Activated naive CD4-positive, alpha-beta T cell treated with anti-CD3 and anti-CD28 coated beads for 36 hours (primary cell): ENCODE data around the gene PSMA5. TPM values are rescaled to one million over a fixed set of nuclear protein-coding genes. Genes with fewer than 3 reads are reported as not detected.

Experiments used
- CTCF ChIA-PET: fragments of 350-600 bp; sonication (Branson Sonifier 250); formaldehyde crosslinking; loops from one replicate; lab custom pipeline; 2021; ENCODE audit warnings: antibody characterized with exemption; lab: Charles Lee
- DNase-seq: peaks from one replicate; pipeline ENCODE4 v3.0.0-alpha.2; 2020
- H3K27ac Mint-ChIP-seq: one replicate; pipeline ENCODE4 v1.8.0; 2021; ENCODE audit warnings: mild to moderate bottlenecking, mixed read lengths
- H3K27me3 Mint-ChIP-seq: one replicate; pipeline ENCODE4 v1.8.0; 2021; ENCODE audit warnings: low read depth, mixed read lengths
- H3K36me3 Mint-ChIP-seq: one replicate; pipeline ENCODE4 v1.8.0; 2021; ENCODE audit warnings: low read depth, mixed read lengths
- H3K4me1 Mint-ChIP-seq: one replicate; pipeline ENCODE4 v1.8.0; 2021; ENCODE audit warnings: low read depth, mixed read lengths
- H3K4me3 Mint-ChIP-seq: one replicate; pipeline ENCODE4 v1.8.0; 2021; ENCODE audit warnings: mild to moderate bottlenecking, moderate library complexity, mixed read lengths
- H3K9me3 Mint-ChIP-seq: one replicate; pipeline ENCODE4 v1.8.0; 2021; ENCODE audit warnings: mixed read lengths
- intact Hi-C: fragments of 100-400 bp; cut with micrococcal nuclease; formaldehyde crosslinking; loops from one replicate; pipeline ENCODE4 v1.15.1; 2023
- total RNA-seq, 2 experiments: library from RNA; stranded (reverse); gene quantifications; one replicate each; pipeline ENCODE4 v1.2.3, GENCODE V29; 2021

Gene PSMA5
- total RNA-seq, 2 experiments from 2014 or later = 181 to 202 TPM

DNA sequence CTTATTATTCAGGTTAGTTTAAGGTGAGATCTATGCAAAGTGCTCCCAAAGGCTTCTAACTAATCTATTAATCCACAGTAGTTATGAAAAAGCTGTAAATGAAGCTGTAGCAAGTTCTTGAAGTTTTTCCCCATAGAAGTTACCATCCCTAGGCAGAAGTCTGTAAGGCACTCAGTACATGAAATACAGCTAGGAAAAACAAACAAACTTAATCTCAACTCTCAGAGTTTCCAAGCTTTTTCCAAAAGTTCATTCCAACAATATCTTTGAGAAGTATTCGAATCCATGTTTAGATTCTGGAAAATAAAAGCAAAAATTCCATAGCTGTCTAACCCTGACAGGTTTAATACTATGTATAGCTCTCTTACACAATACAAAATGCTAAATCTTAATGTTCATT, 69.7 kb downstream of the PSMA5 start:
- no peak for DNase-seq
- no peak overlapping the region for H3K27ac Mint-ChIP-seq
- H3K27me3 Mint-ChIP-seq = peaks cover 2% of the 10 kb centered on the region
- peaks cover 4% of the 10 kb centered on the region for H3K4me1 Mint-ChIP-seq
- no peak overlapping the region for H3K4me3 Mint-ChIP-seq
- CTCF ChIA-PET = no interaction called here
- H3K36me3 Mint-ChIP-seq = no peaks in the 10 kb centered on the region
- intact Hi-C loops = no loop called here
- no peaks in the 10 kb centered on the region for H3K9me3 Mint-ChIP-seq

GRCh38 chr1:109354929-109355328, 71.3 kb downstream of the PSMA5 start:
- H3K27me3 Mint-ChIP-seq = peaks cover 2% of the 10 kb centered on the region
- H3K36me3 Mint-ChIP-seq = no peaks in the 10 kb centered on the region
- CTCF ChIA-PET = interaction anchor here (0.6 kb wide), 1 partner anchor 178 kb away, joined by 3 read pairs; no protein-coding TSS in a partner anchor
- no peaks in the 10 kb centered on the region for H3K9me3 Mint-ChIP-seq
- H3K4me1 Mint-ChIP-seq = peaks cover 4% of the 10 kb centered on the region
- intact Hi-C loops = no loop called here
- no peak overlapping the region for H3K27ac Mint-ChIP-seq
- no peak overlapping the region for H3K4me3 Mint-ChIP-seq
- DNase-seq = no peak

DNA sequence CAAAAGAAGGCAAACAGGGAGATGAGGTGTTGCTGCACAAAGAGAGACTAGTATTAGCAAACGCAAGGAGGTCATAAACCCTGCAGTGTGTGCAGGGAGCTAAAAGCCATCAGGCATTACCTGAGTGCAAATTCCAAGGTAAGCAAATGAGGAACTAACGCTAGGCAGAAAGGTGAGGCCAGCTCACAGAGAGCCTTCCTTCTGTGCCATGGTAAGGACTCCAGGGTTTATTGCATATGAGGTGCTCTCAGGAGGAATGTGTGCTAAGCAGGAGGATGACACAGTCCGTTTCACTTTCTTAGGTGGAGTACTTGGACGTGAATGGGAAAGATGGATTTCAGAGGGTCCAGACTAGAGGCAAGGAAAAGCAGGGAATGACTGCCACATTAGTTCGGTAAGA, 74.8 kb downstream of the PSMA5 start:
- no peak overlapping the region for H3K27ac Mint-ChIP-seq
- CTCF ChIA-PET = interaction anchor here (0.6 to 1.1 kb wide), 3 partner anchors 68 to 384 kb away, joined by 3 read pairs; partner anchors contain the start of gene PSRC1
- no peak overlapping the region for H3K4me3 Mint-ChIP-seq
- DNase-seq = no peak
- no peaks in the 10 kb centered on the region for H3K36me3 Mint-ChIP-seq
- intact Hi-C loops = no loop called here
- peaks cover 2% of the 10 kb centered on the region for H3K27me3 Mint-ChIP-seq
- peaks cover 4% of the 10 kb centered on the region for H3K4me1 Mint-ChIP-seq
- no peaks in the 10 kb centered on the region for H3K9me3 Mint-ChIP-seq

- Mint-ChIP-seq H3K9me3 (no peaks in the 10 kb centered on the region), H3K4me3 (no peak overlapping the region), H3K36me3 (no peaks in the 10 kb centered on the region), H3K4me1 (peaks cover 4% of the 10 kb centered on the region), H3K27me3 (peaks cover 2% of the 10 kb centered on the region), H3K27ac (no peak overlapping the region)
- DNase-seq = no peak
- intact Hi-C loops = no loop called here
- CTCF ChIA-PET = interaction anchor here (1.0 kb wide), 1 partner anchor 86 kb away, joined by 3 read pairs; no protein-coding TSS in a partner anchor
These were observed 75.6 kb downstream of the PSMA5 start for GRCh38 chr1:109350655-109351054.

GRCh38 chr1:109350182-109350581, 76.1 kb downstream of the PSMA5 start:
- Mint-ChIP-seq H3K4me1 (peaks cover 4% of the 10 kb centered on the region), H3K4me3 (no peak overlapping the region), H3K27me3 (peaks cover 4% of the 10 kb centered on the region), H3K36me3 (no peaks in the 10 kb centered on the region), H3K9me3 (no peaks in the 10 kb centered on the region), H3K27ac (no peak overlapping the region)
- intact Hi-C loops = no loop called here
- CTCF ChIA-PET = interaction anchor here (1.0 kb wide), 1 partner anchor 86 kb away, joined by 3 read pairs; no protein-coding TSS in a partner anchor
- no peak for DNase-seq

Other genes with a start within 250 kb of the PSMA5 start
- 100 to 1,000 TPM; 363 TPM for gene SARS1, start 212.5 kb downstream of the PSMA5 start, total RNA-seq
- 1 to 10 TPM; 1.1 to 1.2 TPM for gene CELSR2, start 176.9 kb downstream of the PSMA5 start, total RNA-seq
- gene PSRC1, start 143.3 kb downstream of the PSMA5 start, total RNA-seq = 10 to 100 TPM; 19.3 to 21.5 TPM
- gene MYBPHL, start 119.4 kb downstream of the PSMA5 start, total RNA-seq = not detected
- under 1 TPM; 0.32 to 0.33 TPM for gene SORT1, start 28.5 kb downstream of the PSMA5 start, total RNA-seq
- under 1 TPM in 1 of 2 experiments, not detected in 1; 0.05 TPM for gene SYPL2, start 40.1 kb upstream of the PSMA5 start, total RNA-seq
- 10 to 100 TPM; 15.2 to 16.4 TPM for gene ATXN7L2, start 57.5 kb upstream of the PSMA5 start, total RNA-seq
- gene CYB561D1, start 67.6 kb upstream of the PSMA5 start, total RNA-seq = 1 to 10 TPM; 6.6 to 8.5 TPM
- gene AMIGO1, start 83.3 kb upstream of the PSMA5 start, total RNA-seq = 1 to 10 TPM; 1.5 to 1.7 TPM
- under 1 TPM in 1 of 2 experiments, not detected in 1; 0.31 TPM for gene GPR61, start 113.4 kb upstream of the PSMA5 start, total RNA-seq
- gene GNAI3, start 122.2 kb upstream of the PSMA5 start, total RNA-seq = 1 to 10 TPM; 8.0 to 8.5 TPM
- gene GNAT2, start 193.2 kb upstream of the PSMA5 start, total RNA-seq = under 1 TPM; 0.22 to 0.50 TPM
- gene AMPD2, start 193.4 kb upstream of the PSMA5 start, total RNA-seq = 10 to 100 TPM; 41.3 to 56.9 TPM
- gene GSTM4, start 229.7 kb upstream of the PSMA5 start, total RNA-seq = 1 to 10 TPM; 8.8 to 9.9 TPM
- 10 to 100 TPM; 14.2 to 14.3 TPM for gene GSTM2, start 241.6 kb upstream of the PSMA5 start, total RNA-seq